Ectodermal cell (in vitro differentiated cells): ENCODE measurements around the gene BMP8A.
"Not testable (repeated sequence)": the region's sequence is repeated elsewhere in the genome, so short reads cannot be mapped to it uniquely, and the experiment has no call there.

Experiments used
- H3K27ac ChIP-seq: 2 replicates; pipeline ENCODE4 v1.7.0; 2013; ENCODE audit warnings: mild to moderate bottlenecking, low read depth, low read length; ENCODE audit not compliant: insufficient read depth, poor library complexity, severe bottlenecking
- H3K27me3 ChIP-seq: 2 replicates; pipeline ENCODE4 v1.7.0; 2013; ENCODE audit warnings: mild to moderate bottlenecking, low read length; ENCODE audit not compliant: insufficient read depth, control insufficient read depth, poor library complexity, severe bottlenecking
- H3K36me3 ChIP-seq: one replicate; pipeline ENCODE4 v1.7.0; 2013; ENCODE audit warnings: low read length; ENCODE audit not compliant: control insufficient read depth, insufficient read depth
- H3K4me1 ChIP-seq: one replicate; pipeline ENCODE4 v1.7.0; 2013; ENCODE audit warnings: low read length; ENCODE audit not compliant: control insufficient read depth, insufficient read depth
- H3K4me3 ChIP-seq: 2 replicates; pipeline ENCODE4 v1.7.0; 2013; ENCODE audit warnings: low read depth, low read length, control low read depth; ENCODE audit not compliant: insufficient read depth
- H3K9me3 ChIP-seq: 2 replicates; pipeline ENCODE4 v1.7.0; 2013; ENCODE audit warnings: mild to moderate bottlenecking, low read length, moderate library complexity; ENCODE audit not compliant: control insufficient read depth
- WGBS, 2 experiments: methylation state at CpG; one replicate each; pipeline ENCODE4 v1.1.7; 2013; ENCODE audit warnings: missing lambda C conversion rate in 2 of 2; 5-methylcytosine and 5-hydroxymethylcytosine counted together

The BMP8A gene

DNA sequence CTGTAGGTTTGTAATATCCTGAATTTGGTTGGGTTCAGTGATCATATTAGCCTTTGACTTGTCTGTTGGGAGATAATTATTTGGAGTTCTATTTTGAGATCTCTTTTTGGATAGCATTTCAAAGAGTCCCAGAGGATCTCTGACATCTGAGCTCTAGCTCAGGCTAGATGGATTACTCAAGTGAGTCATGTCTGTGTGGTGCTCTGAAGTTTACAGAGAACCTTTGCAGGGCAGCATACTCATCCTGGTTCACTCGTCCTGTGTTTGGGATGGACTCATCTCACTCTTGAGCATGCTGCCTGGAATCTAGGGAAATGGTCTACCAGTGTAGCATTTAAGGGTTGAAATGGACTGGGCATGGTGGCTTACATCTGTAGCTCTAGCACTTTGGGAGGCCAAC lies 29.4 kb upstream of the BMP8A start:
- Histone ChIP-seq H3K9me3 (no peaks in the 10 kb centered on the region), H3K27me3 (no peaks in the 10 kb centered on the region), H3K4me3 (no peak overlapping the region), H3K4me1 (no peaks in the 10 kb centered on the region), H3K27ac (no peak overlapping the region), H3K36me3 (peaks cover 82% of the 10 kb centered on the region)
- 93 to 100% methylated on average over 1 of the region's 1 CpG for WGBS, 2 experiments

DNA sequence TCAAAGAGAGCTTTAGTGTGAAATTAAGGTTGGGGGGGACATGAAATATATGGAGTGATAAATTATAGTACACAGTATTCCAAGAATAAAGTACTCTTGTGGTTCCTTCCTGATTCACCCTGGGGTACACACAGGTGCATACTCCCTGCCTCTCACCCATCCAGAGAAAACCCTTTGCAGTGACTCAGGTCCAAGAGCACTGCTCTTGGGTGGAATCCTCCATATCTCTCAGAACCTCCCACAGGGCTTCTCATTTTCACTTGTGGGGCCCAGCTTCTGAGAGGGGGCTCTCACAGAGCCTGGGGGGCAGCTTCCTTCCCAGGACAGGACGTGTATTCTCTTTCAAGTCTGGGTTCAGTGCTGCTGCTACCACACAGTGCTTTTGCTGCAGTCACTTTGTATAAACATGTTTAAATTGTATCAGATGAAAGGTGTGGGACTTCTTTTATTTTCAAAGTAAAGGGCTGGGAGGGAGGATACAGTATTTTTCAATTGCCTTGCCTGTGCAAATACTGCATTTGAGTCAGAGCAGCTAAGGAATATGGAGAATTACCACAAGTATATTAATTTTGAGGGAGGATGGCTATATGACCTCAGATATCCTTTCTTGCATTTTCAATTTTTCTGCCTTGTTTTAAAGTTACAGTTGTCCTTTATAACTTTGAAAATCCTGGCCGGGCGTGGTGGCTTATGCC lies 24.9 kb upstream of the BMP8A start:
- Histone ChIP-seq H3K27ac (no peak overlapping the region), H3K4me1 (no peaks in the 10 kb centered on the region), H3K4me3 (no peak overlapping the region), H3K36me3 (peaks cover 62% of the 10 kb centered on the region), H3K9me3 (no peaks in the 10 kb centered on the region), H3K27me3 (no peaks in the 10 kb centered on the region)
- 92 to 93% methylated on average over 3 of the region's 3 CpGs for WGBS, 2 experiments

DNA sequence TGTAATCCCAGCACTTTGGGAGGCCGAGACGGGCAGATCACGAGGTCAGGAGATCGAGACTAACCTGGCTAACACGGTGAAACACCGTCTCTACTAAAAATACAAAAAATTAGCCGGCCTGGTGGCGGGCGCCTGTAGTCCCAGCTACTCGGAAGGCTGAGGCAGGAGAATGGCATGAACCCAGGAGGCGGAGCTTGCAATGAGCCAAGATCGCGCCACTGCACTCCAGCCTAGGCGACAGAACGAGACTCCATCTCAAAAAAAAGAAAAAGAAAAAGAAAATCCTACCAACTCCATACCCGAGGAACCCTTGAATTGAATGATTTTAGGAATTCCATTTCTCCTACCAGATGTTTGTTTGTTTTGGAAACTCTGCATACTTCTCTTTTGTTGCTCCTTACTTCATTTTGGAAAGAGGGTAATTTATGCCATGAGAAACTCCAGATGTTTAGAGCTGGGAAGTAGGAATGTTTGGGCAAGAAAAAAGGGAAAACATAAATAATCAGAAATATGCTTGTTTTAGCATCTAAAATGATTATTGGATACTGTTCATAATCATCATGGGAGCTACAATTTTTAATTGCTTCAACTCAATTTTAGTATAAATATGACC lies 24.2 kb upstream of the BMP8A start:
- H3K4me1 ChIP-seq, H3K9me3 ChIP-seq, H3K27me3 ChIP-seq, H3K27ac ChIP-seq, H3K4me3 ChIP-seq: not testable (repeated sequence)
- peaks cover 56% of the 10 kb centered on the region for H3K36me3 ChIP-seq
- 86 to 95% methylated on average over 15 of the region's 16 CpGs for WGBS, 2 experiments

- Histone ChIP-seq H3K27ac (no peak overlapping the region), H3K27me3 (no peaks in the 10 kb centered on the region), H3K4me1 (no peaks in the 10 kb centered on the region), H3K4me3 (no peak overlapping the region), H3K9me3 (no peaks in the 10 kb centered on the region), H3K36me3 (peaks cover 50% of the 10 kb centered on the region)
- WGBS, 2 experiments, result 95% methylated on average over 3 of the region's 3 CpGs
Measured at GRCh38 chr1:39469150-39469549, 22.3 kb upstream of the BMP8A start.

DNA sequence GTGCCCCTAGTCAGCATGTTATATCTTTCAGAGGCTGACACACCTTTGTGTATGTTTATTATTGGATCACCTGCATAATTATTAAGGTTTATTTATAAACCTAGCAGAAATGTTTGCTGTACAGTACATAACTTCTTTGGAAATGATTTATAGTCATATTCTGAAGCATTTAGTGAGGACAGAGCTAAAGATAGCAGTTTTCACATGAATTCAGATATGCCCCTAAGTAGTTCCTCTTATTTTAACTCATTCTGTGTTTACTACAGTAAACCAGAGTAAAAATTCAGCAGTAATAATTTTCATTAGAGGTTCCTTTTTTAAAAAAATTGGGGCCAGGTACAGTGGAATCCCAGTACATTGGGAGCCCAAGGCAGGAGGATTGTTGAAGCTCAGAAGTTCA lies 21.4 kb upstream of the BMP8A start:
- H3K27ac ChIP-seq, result no peak overlapping the region
- H3K4me3 ChIP-seq, result no peak overlapping the region
- peaks cover 41% of the 10 kb centered on the region for H3K36me3 ChIP-seq
- H3K4me1 ChIP-seq, result no peaks in the 10 kb centered on the region
- H3K27me3 ChIP-seq, result no peaks in the 10 kb centered on the region
- H3K9me3 ChIP-seq, result no peaks in the 10 kb centered on the region

DNA sequence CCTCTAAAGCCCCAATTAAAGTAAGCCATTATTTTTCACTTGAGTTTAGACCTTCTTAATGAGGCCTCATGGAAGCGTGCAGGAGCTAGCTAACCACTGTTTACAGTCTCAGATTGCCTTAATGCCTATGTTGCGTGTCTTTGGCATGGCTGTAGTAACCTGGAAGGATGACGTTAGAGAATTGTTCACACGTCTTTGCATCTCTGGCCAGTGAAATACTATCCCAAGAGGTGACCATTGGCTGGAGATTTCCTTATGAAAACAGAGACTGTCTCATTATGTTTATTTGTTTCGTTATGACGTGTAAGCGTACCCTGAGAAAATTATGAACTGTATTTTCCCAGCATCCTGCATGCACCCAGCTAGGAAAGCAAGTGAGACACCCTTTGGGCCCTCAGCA lies 18.6 kb upstream of the BMP8A start:
- Histone ChIP-seq H3K4me3 (no peak overlapping the region), H3K4me1 (no peaks in the 10 kb centered on the region), H3K9me3 (no peaks in the 10 kb centered on the region), H3K27ac (no peak overlapping the region), H3K27me3 (no peaks in the 10 kb centered on the region), H3K36me3 (peaks cover 27% of the 10 kb centered on the region)
- 97 to 98% methylated on average over 7 of the region's 7 CpGs for WGBS, 2 experiments

DNA sequence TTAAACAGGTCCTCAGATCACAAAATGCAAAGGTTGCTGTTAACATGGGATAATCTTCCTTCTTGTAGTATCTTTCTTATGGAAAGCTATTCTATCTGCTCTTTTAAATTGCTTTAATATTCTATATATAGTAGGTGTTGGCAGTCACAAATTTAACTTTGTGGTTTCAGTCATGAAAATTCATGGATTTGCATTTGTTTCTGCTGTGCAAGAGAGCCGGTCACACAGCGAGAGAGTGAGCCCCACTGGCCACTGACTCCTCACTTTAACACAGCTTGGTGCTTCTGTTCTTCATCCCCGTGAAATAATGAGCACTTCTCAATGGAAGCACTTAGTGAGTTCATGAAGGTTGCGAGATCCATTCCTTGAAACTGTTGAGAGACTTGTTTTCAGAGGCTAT lies 18.1 kb upstream of the BMP8A start:
- H3K9me3 ChIP-seq, result no peaks in the 10 kb centered on the region
- peaks cover 27% of the 10 kb centered on the region for H3K36me3 ChIP-seq
- no peaks in the 10 kb centered on the region for H3K4me1 ChIP-seq
- no peak overlapping the region for H3K4me3 ChIP-seq
- no peak overlapping the region for H3K27ac ChIP-seq
- H3K27me3 ChIP-seq, result no peaks in the 10 kb centered on the region
- 97 to 99% methylated on average over 4 of the region's 4 CpGs for WGBS, 2 experiments

- Histone ChIP-seq H3K27me3 (no peaks in the 10 kb centered on the region), H3K36me3 (peaks cover 21% of the 10 kb centered on the region), H3K4me1 (no peaks in the 10 kb centered on the region), H3K9me3 (no peaks in the 10 kb centered on the region), H3K27ac (no peak overlapping the region), H3K4me3 (no peak overlapping the region)
- 95 to 96% methylated on average over 4 of the region's 4 CpGs for WGBS, 2 experiments
Measured at GRCh38 chr1:39474810-39475209, 16.6 kb upstream of the BMP8A start.

GRCh38 chr1:39475551-39475950 lies 15.9 kb upstream of the BMP8A start:
- not testable (repeated sequence) for H3K4me1 ChIP-seq, H3K9me3 ChIP-seq, H3K4me3 ChIP-seq, H3K27me3 ChIP-seq, H3K27ac ChIP-seq
- 84 to 94% methylated on average over 1 of the region's 1 CpG for WGBS, 2 experiments
- peaks cover 26% of the 10 kb centered on the region for H3K36me3 ChIP-seq

- Histone ChIP-seq H3K36me3 (peaks cover 26% of the 10 kb centered on the region), H3K9me3 (no peaks in the 10 kb centered on the region), H3K4me1 (no peaks in the 10 kb centered on the region), H3K27ac (no peak overlapping the region), H3K4me3 (no peak overlapping the region), H3K27me3 (no peaks in the 10 kb centered on the region)
- WGBS, 2 experiments, result 88 to 93% methylated on average over 5 of the region's 5 CpGs
Measured at GRCh38 chr1:39478126-39478915, 13.1 kb upstream of the BMP8A start.
